ENCODE results near the gene ELK4.

DNA sequence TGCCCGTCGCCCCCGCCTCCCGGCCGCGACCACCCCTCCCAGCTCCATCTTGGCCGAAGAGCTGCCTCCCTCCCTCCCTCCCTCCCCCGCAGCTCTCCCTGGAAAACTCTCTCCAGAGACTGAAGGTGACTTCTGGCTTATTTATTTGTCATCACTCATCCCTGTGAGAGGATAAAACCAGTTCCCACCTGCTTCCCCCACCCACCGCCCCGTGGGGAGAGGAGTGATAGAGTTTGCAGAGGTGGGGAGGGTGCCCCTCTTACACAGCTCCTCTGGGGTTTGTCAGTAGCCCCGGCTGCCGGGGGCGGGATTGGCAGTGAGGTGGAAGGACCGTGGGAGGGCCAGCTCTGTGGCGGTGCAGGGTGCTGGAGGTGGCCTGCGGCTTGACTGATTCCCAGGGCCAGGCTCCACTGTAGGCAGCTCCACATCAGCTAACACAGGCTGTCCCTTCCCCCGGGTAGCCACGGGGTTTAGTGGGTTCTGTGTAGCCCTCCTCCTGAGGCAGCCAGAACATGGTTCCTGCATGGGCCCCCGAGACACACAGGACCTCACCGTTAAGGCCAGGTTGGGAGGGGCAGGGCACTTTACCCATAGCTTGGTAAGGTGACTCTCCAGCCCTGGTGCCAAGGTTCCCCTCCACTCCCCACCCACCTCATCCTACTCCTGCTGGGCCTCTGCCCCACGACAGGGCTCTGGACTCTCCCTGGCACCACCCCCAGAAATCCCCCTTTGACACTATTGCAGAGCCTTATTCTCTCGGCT lies 62.2 kb downstream of the ELK4 start:
- TF ChIP-seq CTCF (conservative IDR thresholded peaks at IDR 0.05; ENCODE audit: low read depth in 2 of 2): no peak
- peak; percentile 44 for TF ChIP-seq EZH2 (IDR thresholded peaks at IDR 0.05; ENCODE audit: low read depth, unreplicated experiment)
- TF ChIP-seq, protein P1, sequence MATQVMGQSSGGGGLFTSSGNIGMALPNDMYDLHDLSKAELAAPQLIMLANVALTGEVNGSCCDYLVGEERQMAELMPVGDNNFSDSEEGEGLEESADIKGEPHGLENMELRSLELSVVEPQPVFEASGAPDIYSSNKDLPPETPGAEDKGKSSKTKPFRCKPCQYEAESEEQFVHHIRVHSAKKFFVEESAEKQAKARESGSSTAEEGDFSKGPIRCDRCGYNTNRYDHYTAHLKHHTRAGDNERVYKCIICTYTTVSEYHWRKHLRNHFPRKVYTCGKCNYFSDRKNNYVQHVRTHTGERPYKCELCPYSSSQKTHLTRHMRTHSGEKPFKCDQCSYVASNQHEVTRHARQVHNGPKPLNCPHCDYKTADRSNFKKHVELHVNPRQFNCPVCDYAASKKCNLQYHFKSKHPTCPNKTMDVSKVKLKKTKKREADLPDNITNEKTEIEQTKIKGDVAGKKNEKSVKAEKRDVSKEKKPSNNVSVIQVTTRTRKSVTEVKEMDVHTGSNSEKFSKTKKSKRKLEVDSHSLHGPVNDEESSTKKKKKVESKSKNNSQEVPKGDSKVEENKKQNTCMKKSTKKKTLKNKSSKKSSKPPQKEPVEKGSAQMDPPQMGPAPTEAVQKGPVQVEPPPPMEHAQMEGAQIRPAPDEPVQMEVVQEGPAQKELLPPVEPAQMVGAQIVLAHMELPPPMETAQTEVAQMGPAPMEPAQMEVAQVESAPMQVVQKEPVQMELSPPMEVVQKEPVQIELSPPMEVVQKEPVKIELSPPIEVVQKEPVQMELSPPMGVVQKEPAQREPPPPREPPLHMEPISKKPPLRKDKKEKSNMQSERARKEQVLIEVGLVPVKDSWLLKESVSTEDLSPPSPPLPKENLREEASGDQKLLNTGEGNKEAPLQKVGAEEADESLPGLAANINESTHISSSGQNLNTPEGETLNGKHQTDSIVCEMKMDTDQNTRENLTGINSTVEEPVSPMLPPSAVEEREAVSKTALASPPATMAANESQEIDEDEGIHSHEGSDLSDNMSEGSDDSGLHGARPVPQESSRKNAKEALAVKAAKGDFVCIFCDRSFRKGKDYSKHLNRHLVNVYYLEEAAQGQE (IDR thresholded peaks at IDR 0.05; ENCODE audit: unreplicated experiment): no peak
- TF ChIP-seq POLR2AphosphoS5 (IDR thresholded peaks at IDR 0.05; ENCODE audit: low read depth): no peak

Data from GM23338 (cell line).